Neuronal stem cell (in vitro differentiated cells): ENCODE results near the gene TCP11X1.
"Not testable (repeated sequence)": the region's sequence is repeated elsewhere in the genome, so short reads cannot be mapped to it uniquely, and the experiment has no call there.

Source experiments
- DNase-seq: peaks from one replicate; pipeline ENCODE4 v3.0.0-alpha.2; 2013; ENCODE audit warnings: low spot score
- H2AFZ ChIP-seq: one replicate; pipeline ENCODE4 v1.6.1; 2013; ENCODE audit warnings: mild to moderate bottlenecking, low read length, inconsistent platforms
- H2AK5ac ChIP-seq: 2 replicates; pipeline ENCODE4 v1.6.1; 2013; ENCODE audit warnings: low read depth, mild to moderate bottlenecking, inconsistent platforms, low read length, moderate library complexity, mixed read lengths
- H2BK120ac ChIP-seq: 2 replicates; pipeline ENCODE4 v1.6.1; 2013; ENCODE audit warnings: low read depth, mild to moderate bottlenecking, inconsistent platforms, low read length, moderate library complexity, mixed read lengths
- H2BK12ac ChIP-seq: one replicate; pipeline ENCODE4 v1.6.1; 2013; ENCODE audit warnings: low read length, inconsistent platforms
- H2BK15ac ChIP-seq: 2 replicates; pipeline ENCODE4 v1.6.1; 2013; ENCODE audit warnings: mild to moderate bottlenecking, low read length, inconsistent platforms, mixed read lengths
- H2BK5ac ChIP-seq: one replicate; pipeline ENCODE4 v1.6.1; 2013; ENCODE audit warnings: inconsistent platforms, mild to moderate bottlenecking, low read length, moderate library complexity
- H3K14ac ChIP-seq: one replicate; pipeline ENCODE4 v1.6.1; 2013; ENCODE audit warnings: low read length, inconsistent platforms
- H3K18ac ChIP-seq: 2 replicates; pipeline ENCODE4 v1.6.1; 2013; ENCODE audit warnings: low read length, inconsistent platforms
- H3K23ac ChIP-seq: 2 replicates; pipeline ENCODE4 v1.6.1; 2013; ENCODE audit warnings: low read depth, mild to moderate bottlenecking, mixed read lengths, low read length, inconsistent platforms; ENCODE audit not compliant: poor library complexity
- H3K27ac ChIP-seq: replicated peaks from 3 replicates; pipeline ENCODE4 v1.5.1; 2013; ENCODE audit warnings: low read length, inconsistent platforms
- H3K27me3 ChIP-seq, 3 experiments: 2 replicates each; pipeline ENCODE4 v1.6.1; 2013; ENCODE audit warnings: low read length in 3 of 3, mild to moderate bottlenecking in 2 of 3, inconsistent platforms in 1 of 3, low read depth in 1 of 3, mixed read lengths in 1 of 3, moderate library complexity in 1 of 3; ENCODE audit not compliant: control insufficient read depth in 3 of 3, insufficient read depth in 3 of 3
- H3K36me3 ChIP-seq, 2 donors: replicated peaks in 1 of 2; 2 replicates each; pipeline ENCODE4 v1.6.1; 2013; ENCODE audit warnings: low read length in 2 of 2; ENCODE audit not compliant: control insufficient read depth in 2 of 2, insufficient read depth in 2 of 2
- H3K4ac ChIP-seq: 2 replicates; pipeline ENCODE4 v1.6.1; 2013; ENCODE audit warnings: inconsistent platforms, mild to moderate bottlenecking, low read length, moderate library complexity
- H3K4me1 ChIP-seq, 2 donors: 1 replicate in 1 of 2; 2 replicates in 1 of 2; pipeline ENCODE4 v1.6.1; 2013; ENCODE audit warnings: low read length in 2 of 2, low read depth in 1 of 2; ENCODE audit not compliant: control insufficient read depth in 2 of 2, insufficient read depth in 1 of 2
- H3K4me2 ChIP-seq: one replicate; pipeline ENCODE4 v1.6.1; 2013; ENCODE audit warnings: mild to moderate bottlenecking, low read length, inconsistent platforms; ENCODE audit not compliant: insufficient read depth, poor library complexity, severe bottlenecking
- H3K4me3 ChIP-seq, 2 donors: 2 replicates each; pipeline ENCODE4 v1.5.1; 2013; ENCODE audit warnings: low read length in 2 of 2, mild to moderate bottlenecking in 2 of 2, inconsistent platforms in 1 of 2, moderate library complexity in 1 of 2
- H3K79me1 ChIP-seq: one replicate; pipeline ENCODE4 v1.6.1; 2013; ENCODE audit warnings: low read depth, mild to moderate bottlenecking, inconsistent platforms, low read length, moderate library complexity
- H3K9ac ChIP-seq: one replicate; pipeline ENCODE4 v1.6.1; 2013; ENCODE audit warnings: mild to moderate bottlenecking, low read depth, low read length, inconsistent platforms; ENCODE audit not compliant: poor library complexity
- H3K9me3 ChIP-seq, 2 donors: replicated peaks in 1 of 2; 2 replicates each; pipeline versions ENCODE3 to v1.6.1; 2013; ENCODE audit warnings: low read length in 2 of 2, mild to moderate bottlenecking in 2 of 2, inconsistent platforms in 1 of 2, low read depth in 1 of 2, mixed read lengths in 1 of 2, moderate library complexity in 1 of 2; ENCODE audit not compliant: control insufficient read depth in 2 of 2, insufficient read depth in 1 of 2
- H4K8ac ChIP-seq: one replicate; pipeline ENCODE4 v1.6.1; 2013; ENCODE audit warnings: low read depth, mild to moderate bottlenecking, inconsistent platforms, low read length, moderate library complexity
- H4K91ac ChIP-seq: one replicate; pipeline ENCODE4 v1.6.1; 2013; ENCODE audit warnings: low read length, low read depth, mild to moderate bottlenecking, inconsistent platforms; ENCODE audit not compliant: poor library complexity
- WGBS, 2 donors: extraction: QIAGEN DNeasy Blood & Tissue Kit; methylation state at CpG; one replicate each; pipeline ENCODE4 v1.1.7; 2013; ENCODE audit warnings: missing lambda C conversion rate in 2 of 2, mixed read lengths in 1 of 2; ENCODE audit not compliant: insufficient read length in 2 of 2, insufficient replicate concordance in 1 of 2; ENCODE audit errors: extremely low coverage in 2 of 2; 5-methylcytosine and 5-hydroxymethylcytosine counted together

The TCP11X1 gene

GRCh38 chrX:102235678-102236077, 20.6 kb downstream of the TCP11X1 start:
- not testable (repeated sequence) for H2AFZ ChIP-seq, H4K8ac ChIP-seq, H3K4me3 ChIP-seq, H3K27me3 ChIP-seq, H2BK12ac ChIP-seq, H3K18ac ChIP-seq, H3K4ac ChIP-seq, H3K9me3 ChIP-seq, H3K79me1 ChIP-seq, H3K9ac ChIP-seq, H3K14ac ChIP-seq, H3K23ac ChIP-seq, H3K4me2 ChIP-seq, H3K36me3 ChIP-seq, H3K27ac ChIP-seq, DNase-seq, H2BK120ac ChIP-seq, H4K91ac ChIP-seq, H3K4me1 ChIP-seq, H2AK5ac ChIP-seq, H2BK5ac ChIP-seq, H2BK15ac ChIP-seq
- no CpG with 5 or more reads among the region's 7 CpGs for WGBS, 2 donors

DNA sequence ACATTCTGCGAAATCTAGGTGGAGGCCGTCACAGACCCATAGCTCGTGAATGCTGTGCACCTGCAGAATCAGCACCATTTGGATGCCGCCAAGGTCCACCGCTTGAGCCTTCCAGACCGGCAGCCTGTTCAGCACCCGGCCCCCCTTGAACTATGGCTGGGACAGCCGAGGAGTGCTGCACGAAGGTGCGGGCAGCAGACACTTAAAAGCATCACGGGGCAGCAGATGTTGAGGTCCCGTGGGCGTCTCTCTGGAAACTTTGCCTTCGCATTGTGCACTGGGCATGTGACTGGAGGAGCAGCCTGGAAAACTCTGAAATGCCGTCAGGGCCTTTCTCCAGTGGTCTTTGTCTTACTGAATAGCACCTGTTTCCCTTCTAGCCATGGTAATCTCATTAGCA, 25.2 kb downstream of the TCP11X1 start:
- not testable (repeated sequence) for H2AFZ ChIP-seq, H3K36me3 ChIP-seq, H3K4ac ChIP-seq, H2BK5ac ChIP-seq, H3K9me3 ChIP-seq, H3K4me1 ChIP-seq, H3K79me1 ChIP-seq, H2BK12ac ChIP-seq, H3K4me2 ChIP-seq, H4K91ac ChIP-seq, H3K18ac ChIP-seq, H2BK15ac ChIP-seq, DNase-seq, H3K23ac ChIP-seq, H3K27me3 ChIP-seq, H4K8ac ChIP-seq, H2AK5ac ChIP-seq, H3K9ac ChIP-seq, H3K14ac ChIP-seq, H3K4me3 ChIP-seq, H2BK120ac ChIP-seq, H3K27ac ChIP-seq
- no CpG with 5 or more reads among the region's 15 CpGs for WGBS, 2 donors

DNA sequence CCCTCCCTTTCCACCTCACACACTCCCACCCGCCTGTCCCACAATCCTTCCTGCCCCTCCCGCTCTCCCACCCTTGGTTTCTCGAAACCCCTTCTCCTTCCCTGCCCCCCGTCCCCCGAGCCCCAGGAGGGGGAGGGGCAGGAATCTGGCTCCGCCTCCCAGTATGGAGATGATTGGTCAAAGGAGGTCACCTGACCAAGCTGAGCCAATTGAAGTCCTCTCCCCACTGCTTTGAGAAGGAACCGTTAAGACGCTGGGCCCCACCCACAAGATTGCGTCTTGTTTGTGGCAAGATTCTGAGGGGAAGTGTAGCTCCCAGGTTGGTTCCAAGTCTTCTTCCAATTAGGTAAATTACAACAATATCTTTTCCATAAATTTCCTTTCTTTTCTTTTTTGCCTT, 31.8 kb downstream of the TCP11X1 start, which contains the start of gene NXF2:
Gene NXF2 (plus strand): TSS at position 275 of the 400 bp plus-strand sequence. CDS start 59,912 bp downstream, outside the sequence.
- H3K4me1 ChIP-seq, H2BK5ac ChIP-seq, H3K36me3 ChIP-seq, DNase-seq, H3K27ac ChIP-seq, H4K8ac ChIP-seq, H4K91ac ChIP-seq, H3K4me2 ChIP-seq, H2BK15ac ChIP-seq, H3K18ac ChIP-seq, H2AFZ ChIP-seq, H2BK12ac ChIP-seq, H3K4ac ChIP-seq, H3K79me1 ChIP-seq, H3K14ac ChIP-seq, H2AK5ac ChIP-seq, H3K9me3 ChIP-seq, H3K9ac ChIP-seq, H3K4me3 ChIP-seq, H2BK120ac ChIP-seq, H3K27me3 ChIP-seq, H3K23ac ChIP-seq: not testable (repeated sequence)
- no CpG with 5 or more reads among the region's 9 CpGs for WGBS, 2 donors

DNA sequence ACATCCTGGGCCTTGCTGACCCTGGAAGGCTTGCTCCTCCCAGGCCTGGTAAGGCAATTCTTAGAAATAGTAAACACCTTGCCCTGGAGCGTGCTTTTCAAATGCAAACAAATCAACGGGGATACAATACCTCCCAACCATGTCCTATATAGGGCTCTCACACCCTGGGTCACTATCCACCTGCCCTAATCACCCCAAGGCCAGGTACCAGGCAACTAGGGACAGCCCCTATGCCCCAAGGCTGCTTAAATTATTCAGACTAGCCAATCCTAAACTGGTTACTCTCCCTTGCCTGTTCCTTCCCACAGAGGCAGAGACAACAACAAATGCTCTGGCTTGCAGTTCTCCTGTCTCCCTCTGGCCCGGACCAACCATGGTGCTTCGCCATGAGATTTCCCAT, 57.1 kb downstream of the TCP11X1 start:
- not testable (repeated sequence) for H3K23ac ChIP-seq, H3K9me3 ChIP-seq, H3K4me1 ChIP-seq, H2AK5ac ChIP-seq, H3K14ac ChIP-seq, H2AFZ ChIP-seq, DNase-seq, H2BK15ac ChIP-seq, H3K18ac ChIP-seq, H3K79me1 ChIP-seq, H3K36me3 ChIP-seq, H2BK120ac ChIP-seq, H4K91ac ChIP-seq, H3K4me3 ChIP-seq, H2BK5ac ChIP-seq, H3K4ac ChIP-seq, H4K8ac ChIP-seq, H3K4me2 ChIP-seq, H3K27ac ChIP-seq, H2BK12ac ChIP-seq, H3K9ac ChIP-seq, H3K27me3 ChIP-seq
- WGBS, 2 donors = no CpG with 5 or more reads among the region's 4 CpGs
